GM12878 (cell line): Measurements from ENCODE around the gene GRIK4. TPM values are rescaled to one million over a fixed set of nuclear protein-coding genes. Genes with fewer than 3 reads are reported as not detected.

Experiments
- ATAC-seq: fragments of 200-7000 bp; cut with Tn5 transposase; 3 replicates; pipeline ENCODE4 v1.9.1; 2020; ENCODE audit warnings: mild to moderate bottlenecking, moderate library complexity
- BruUV-seq: library from RNA; stranded (reverse); fragments of 400-500 nt; replicated peaks from 2 replicates; lab custom pipeline; 2021; lab: Mats Ljungman, UMichigan
- CTCF ChIA-PET: fragments of 300-600 bp; sonication (Branson Sonifier 250); formaldehyde crosslinking; extraction: SDS; loops from one replicate; lab custom pipeline; 2021; ENCODE audit warnings: inconsistent platforms; lab: Yijun Ruan, JAX
- POLR2A ChIA-PET: fragments of 350-600 bp; formaldehyde crosslinking; extraction: SDS; loops from one replicate; lab custom pipeline; 2021; ENCODE audit warnings: inconsistent platforms; lab: Charles Lee
- RAD21 ChIA-PET: fragments of 300-600 bp; sonication (Branson Sonifier 250); formaldehyde crosslinking; loops from one replicate; lab custom pipeline; 2023; ENCODE audit warnings: antibody characterized with exemption; ENCODE audit not compliant: unreplicated experiment; lab: Charles Lee
- SMC1A ChIA-PET: fragments of 300-600 bp; sonication (Branson Sonifier 250); formaldehyde crosslinking; loops from one replicate; lab custom pipeline; 2023; ENCODE audit not compliant: unreplicated experiment, uncharacterized antibody; lab: Charles Lee
- DNase-seq: peaks from one replicate; pipeline ENCODE4 v3.0.0-alpha.2; 2011; ENCODE audit warnings: low read depth, low spot score
- FAIRE-seq: peaks from 3 replicates; lab custom pipeline; 2011; peaks lifted over from hg19 to GRCh38; lab: Jason Lieb, UNC
- H2AFZ ChIP-seq: 2 replicates; pipeline ENCODE4 v1.6.0; 2011; ENCODE audit warnings: low read depth, low read length, control low read depth; ENCODE audit not compliant: control insufficient read depth
- H3K27ac ChIP-seq: 2 replicates; pipeline ENCODE4 v1.5.1; 2011; ENCODE audit warnings: control low read depth; ENCODE audit not compliant: control insufficient read depth, insufficient read depth
- H3K27me3 ChIP-seq, 2 experiments: replicated peaks in 1 of 2; 2 replicates each; pipeline versions ENCODE4 v1.6.0 to v1.6.1; 2011; ENCODE audit warnings: low read length in 1 of 2; ENCODE audit not compliant: control insufficient read depth in 2 of 2, insufficient read depth in 2 of 2
- H3K36me3 ChIP-seq, 2 experiments: 2 replicates each; pipeline ENCODE4 v1.5.1; 2011; ENCODE audit warnings: low read length in 1 of 2; ENCODE audit not compliant: control insufficient read depth in 2 of 2, insufficient read depth in 2 of 2
- H3K4me1 ChIP-seq: 2 replicates; pipeline ENCODE4 v1.6.1; 2011; ENCODE audit warnings: mild to moderate bottlenecking, low read length, moderate library complexity, mixed read lengths; ENCODE audit not compliant: control insufficient read depth, insufficient read depth
- H3K4me2 ChIP-seq: 2 replicates; pipeline ENCODE4 v1.6.0; 2011; ENCODE audit warnings: control low read depth; ENCODE audit not compliant: control insufficient read depth, insufficient read depth
- H3K4me3 ChIP-seq: fragments of 200-600 bp; sonication (generic); 2 replicates; pipeline ENCODE4 v1.5.1; 2016
- H3K79me2 ChIP-seq: 2 replicates; pipeline ENCODE4 v1.6.0; 2011; ENCODE audit warnings: low read length; ENCODE audit not compliant: control insufficient read depth, insufficient read depth
- H3K9ac ChIP-seq: 2 replicates; pipeline ENCODE4 v1.8.0; 2011; ENCODE audit warnings: low read length, control low read depth, mixed read lengths; ENCODE audit not compliant: control insufficient read depth, insufficient read depth
- H3K9me3 ChIP-seq: replicated peaks from 3 replicates; pipeline ENCODE4 v1.5.1; 2011; ENCODE audit warnings: mild to moderate bottlenecking, low read length; ENCODE audit not compliant: control insufficient read depth, insufficient read depth
- H4K20me1 ChIP-seq: 2 replicates; pipeline ENCODE4 v1.6.0; 2011; ENCODE audit not compliant: control insufficient read depth, insufficient read depth
- ASH2L ChIP-seq: fragments of 300-600, 200-600 bp; sonication (generic); IDR thresholded peaks from 2 replicates; pipeline ENCODE4 v1.6.1; 2017; ENCODE audit warnings: low read depth, mild to moderate bottlenecking, borderline replicate concordance
- CEBPB ChIP-seq, 2 experiments: fragments of 150-350 bp in 1 of 2; IDR thresholded peaks; 2 replicates each; pipeline ENCODE4 v1.6.1; 2012 to 2014; ENCODE audit warnings: low read depth in 2 of 2, low read length in 2 of 2, borderline replicate concordance in 1 of 2, inconsistent platforms in 1 of 2
- HCFC1 ChIP-seq: fragments of 150-350 bp; IDR thresholded peaks from 2 replicates; pipeline ENCODE4 v1.6.1; 2014; ENCODE audit warnings: low read length
- MAX ChIP-seq: IDR thresholded peaks from 2 replicates; pipeline ENCODE4 v1.6.1; 2012; ENCODE audit warnings: low read depth, low read length, improper control_type of control experiment
- NR2C1 ChIP-seq: fragments of 450-650 bp; IDR thresholded peaks from 2 replicates; pipeline ENCODE4 v1.6.1; 2017; ENCODE audit warnings: antibody characterized with exemption, mild to moderate bottlenecking, moderate library complexity
- POU2F2 ChIP-seq: IDR thresholded peaks from 3 replicates; pipeline ENCODE4 v1.6.1; 2011; ENCODE audit warnings: low read depth, mild to moderate bottlenecking, low read length, borderline replicate concordance
- STAT3 ChIP-seq: IDR thresholded peaks from 2 replicates; pipeline ENCODE4 v1.6.1; 2011; ENCODE audit warnings: low read depth, low read length, improper control_type of control experiment
- TCF3 ChIP-seq: IDR thresholded peaks from 2 replicates; pipeline ENCODE4 v1.6.1; 2012; ENCODE audit warnings: low read depth, mild to moderate bottlenecking, low read length, borderline replicate concordance; ENCODE audit not compliant: insufficient read depth
- WGBS: methylation state at CpG from one replicate; pipeline ENCODE4 v1.1.6; 2016; ENCODE audit warnings: low lambda C conversion rate; ENCODE audit not compliant: insufficient replicate concordance, insufficient coverage; ENCODE audit errors: missing lambda C conversion rate; 5-methylcytosine and 5-hydroxymethylcytosine counted together
- in situ Hi-C: fragments of 300-500 bp; cut with MboI; formaldehyde crosslinking; loops from 9 replicates; pipeline ENCODE4 v1.14.3; 2018; ENCODE audit warnings: mixed read lengths
- intact Hi-C: fragments of 100-400 bp; cut with micrococcal nuclease; formaldehyde crosslinking; loops from one replicate; pipeline ENCODE4 v1.14.2; 2022; ENCODE audit not compliant: unreplicated experiment
- polyA plus RNA-seq, 11 experiments: library from polyadenylated mRNA; depleted of rRNA in 4 of 11; unstranded in 6 of 11; stranded (reverse) in 5 of 11; fragments of >200 nt; fragmentation: Nextera tagmentation in 4 of 11; fragmentation: Illumina TruSeq in 1 of 11; extraction: Ambion mirVana in 4 of 11; extraction: Trizol in 1 of 11; gene quantifications; 1 replicate in 1 of 11; 2 replicates in 10 of 11; pipeline versions ENCODE4 v1.2.1 to v1.2.3, GENCODE V29; 2011 to 2016; ENCODE audit warnings: inconsistent platforms in 2 of 11, missing spikeins in 2 of 11, low read depth in 1 of 11
- total RNA-seq, 4 experiments: library from RNA; depleted of rRNA in 3 of 4; stranded (reverse); fragments of >200 nt in 3 of 4; fragmentation: Illumina TruSeq in 1 of 4; extraction: Trizol in 1 of 4; gene quantifications; 2 replicates each; pipeline versions ENCODE4 v1.2.1 to v1.2.3, GENCODE V29; 2013 to 2021

GRIK4 gene
- total and polyA plus RNA-seq, 10 of the 15 experiments (the other 5 are each of a cell fraction or from before 2014, with no cell fraction given): 0.33 to 3.6 (median 0.72) TPM

GRCh38 chr11:120680322-120680721, 168.8 kb downstream of the GRIK4 start:
- H2AFZ ChIP-seq: no peak overlapping the region
- ChIA-PET SMC1A (interaction anchor here (1.4 to 1.9 kb wide), 4 partner anchors 16 to 113 kb away, joined by 3 to 6 read pairs (median 5); no protein-coding TSS in a partner anchor), POLR2A (no interaction called here), CTCF (interaction anchor here (0.7 to 10.7 kb wide), 6 partner anchors 13 to 423 kb away, joined by 3 to 111 read pairs (median 3); no protein-coding TSS in a partner anchor)
- H3K4me3 ChIP-seq: no peak overlapping the region
- DNase-seq: no peak
- no TSS peak for BruUV-seq
- H3K36me3 ChIP-seq: no peaks in the 10 kb centered on the region
- FAIRE-seq: no peak
- no peaks in the 10 kb centered on the region for H4K20me1 ChIP-seq
- H3K27me3 ChIP-seq: no peaks in the 10 kb centered on the region
- no peak for ATAC-seq
- no peaks in the 10 kb centered on the region for H3K79me2 ChIP-seq
- 62% methylated on average over 5 of the region's 5 CpGs for WGBS
- H3K9ac ChIP-seq: no peak overlapping the region
- H3K4me2 ChIP-seq: no peak overlapping the region
- TF ChIP-seq CEBPB (IDR thresholded peaks at IDR 0.05; ENCODE audit: borderline replicate concordance in 1 of 2, low read depth in 2 of 2, low read length in 2 of 2): no peak
- TF ChIP-seq NR2C1: no peak
- no peak for TF ChIP-seq STAT3
- TF ChIP-seq TCF3: no peak
- no peak for TF ChIP-seq HCFC1
- TF ChIP-seq MAX: no peak
- no peak for TF ChIP-seq POU2F2
- no peak for TF ChIP-seq ASH2L
- TF ChIP-seq, all 136 proteins: peak for 0
- intact Hi-C loops (loop anchor here (10.0 kb wide), 1 partner anchor 124 kb away; no protein-coding TSS in a partner anchor), in situ Hi-C loops (loop anchor here (10.0 kb wide), 1 partner anchor 166 kb away; the partner anchor contains the start of gene GRIK4)
- Histone ChIP-seq H3K4me1 (no peaks in the 10 kb centered on the region; the same call in 1 of the 2 replicates), H3K27ac (no peak overlapping the region), H3K9me3 (no peaks in the 10 kb centered on the region; the same call in 2 of the 3 replicates)
- RAD21 ChIA-PET: no interaction called here
